Stimulated activated CD4-positive, alpha-beta T cell treated with anti-CD3 and anti-CD28 coated beads, Interleukin-4, amount 100 ng/mL, for 1 hour (primary cell): ENCODE results near the gene UBAP1L.
"Not testable (repeated sequence)": the region's sequence is repeated elsewhere in the genome, so short reads cannot be mapped to it uniquely, and the experiment has no call there.

Experiments
- DNase-seq: peaks from one replicate; pipeline ENCODE4 v3.0.0-alpha.2; 2020

Gene UBAP1L

GRCh38 chr15:65062061-65062460, 52.9 kb downstream of the UBAP1L start:
- DNase-seq = no peak

- no peak for DNase-seq
Observed at GRCh38 chr15:65060641-65061397, 54.2 kb downstream of the UBAP1L start.

GRCh38 chr15:65059931-65060596, 54.9 kb downstream of the UBAP1L start:
- no peak for DNase-seq

GRCh38 chr15:65059369-65059750, 55.6 kb downstream of the UBAP1L start:
- no peak for DNase-seq

GRCh38 chr15:65058394-65059368, 56.3 kb downstream of the UBAP1L start:
- DNase-seq = no peak

- no peak for DNase-seq
Observed at GRCh38 chr15:65057549-65057940, 57.5 kb downstream of the UBAP1L start.

- no peak for DNase-seq
Observed at GRCh38 chr15:65056868-65057548, 58.0 kb downstream of the UBAP1L start.

GRCh38 chr15:65056106-65056505, 58.9 kb downstream of the UBAP1L start:
- no peak for DNase-seq

GRCh38 chr15:65055201-65055870, 59.7 kb downstream of the UBAP1L start:
- no peak for DNase-seq

- peak; percentile 51 for DNase-seq
Observed at GRCh38 chr15:65054333-65055200, 60.4 kb downstream of the UBAP1L start.

- DNase-seq = no peak
Observed at GRCh38 chr15:65052956-65053355, 62.0 kb downstream of the UBAP1L start.

GRCh38 chr15:65051266-65051665, 63.7 kb downstream of the UBAP1L start:
- no peak for DNase-seq

- DNase-seq = no peak
Observed at GRCh38 chr15:65050270-65050669, 64.7 kb downstream of the UBAP1L start.

- peak; percentile 92 for DNase-seq
Observed at GRCh38 chr15:65049418-65049840, 65.6 kb downstream of the UBAP1L start.

- no peak for DNase-seq
Observed at GRCh38 chr15:65048241-65048640, 66.8 kb downstream of the UBAP1L start.

GRCh38 chr15:65044724-65045481, 70.1 kb downstream of the UBAP1L start, which contains the start of gene SLC51B:
Gene SLC51B, plus strand, starts transcription at chr15:65045387. Its CDS starts 4,618 bp downstream, at chr15:65050005.
- DNase-seq = no peak

GRCh38 chr15:65044218-65044617, 70.8 kb downstream of the UBAP1L start:
- DNase-seq = not testable (repeated sequence)

GRCh38 chr15:65042776-65043327, 72.1 kb downstream of the UBAP1L start:
- DNase-seq = no peak
